Measurements from ENCODE around the gene SAFB.

DNA sequence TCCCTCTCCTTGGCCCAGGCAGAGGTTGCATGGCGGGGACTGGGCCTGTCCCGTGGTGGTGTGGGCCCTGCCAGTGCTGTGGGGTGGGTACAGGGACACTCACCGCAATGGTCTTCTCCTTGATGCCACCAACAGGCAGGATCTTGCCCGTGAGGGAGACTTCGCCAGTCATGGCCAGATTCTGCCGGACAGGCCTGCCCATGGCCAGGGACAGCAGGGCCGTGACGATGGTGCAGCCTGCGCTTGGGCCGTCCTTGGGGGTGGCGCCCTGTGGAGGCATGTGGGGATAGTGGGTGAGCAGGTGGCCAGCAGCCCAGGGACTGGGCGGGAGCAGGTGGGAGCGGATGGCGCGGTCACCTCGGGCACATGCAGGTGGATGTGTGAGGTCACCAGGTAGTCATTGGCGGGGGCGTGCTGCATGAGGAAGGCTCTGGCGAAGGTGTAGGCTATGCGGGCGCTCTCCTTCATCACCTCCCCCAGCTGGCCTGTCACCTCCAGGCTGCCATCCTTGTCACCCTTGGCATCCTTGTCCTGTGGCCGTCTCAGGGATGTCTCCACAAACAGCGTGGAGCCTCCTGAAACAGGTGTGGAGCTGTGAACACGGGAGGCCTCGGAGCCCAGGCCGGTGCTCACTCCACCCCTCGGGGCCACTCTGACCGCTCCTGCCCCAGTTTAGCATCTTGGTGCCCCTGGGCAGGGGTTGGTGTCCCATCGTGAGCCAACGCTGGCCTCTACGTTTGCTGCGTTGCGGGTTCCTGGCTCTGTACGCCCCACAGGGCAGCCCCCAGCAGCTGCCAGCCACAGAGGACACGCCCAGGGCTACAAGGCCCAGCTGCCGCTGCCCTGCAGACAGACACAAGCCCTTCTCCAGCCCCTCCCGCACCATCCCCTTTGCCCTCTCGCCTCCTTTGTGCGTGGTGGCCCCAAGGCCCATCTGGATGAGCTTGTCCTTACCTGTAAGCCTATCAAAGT lies 70.6 kb downstream of the SAFB start:
- no peak for TF ChIP-seq POLR2A (IDR thresholded peaks at IDR 0.05)
- TF ChIP-seq, protein P1, sequence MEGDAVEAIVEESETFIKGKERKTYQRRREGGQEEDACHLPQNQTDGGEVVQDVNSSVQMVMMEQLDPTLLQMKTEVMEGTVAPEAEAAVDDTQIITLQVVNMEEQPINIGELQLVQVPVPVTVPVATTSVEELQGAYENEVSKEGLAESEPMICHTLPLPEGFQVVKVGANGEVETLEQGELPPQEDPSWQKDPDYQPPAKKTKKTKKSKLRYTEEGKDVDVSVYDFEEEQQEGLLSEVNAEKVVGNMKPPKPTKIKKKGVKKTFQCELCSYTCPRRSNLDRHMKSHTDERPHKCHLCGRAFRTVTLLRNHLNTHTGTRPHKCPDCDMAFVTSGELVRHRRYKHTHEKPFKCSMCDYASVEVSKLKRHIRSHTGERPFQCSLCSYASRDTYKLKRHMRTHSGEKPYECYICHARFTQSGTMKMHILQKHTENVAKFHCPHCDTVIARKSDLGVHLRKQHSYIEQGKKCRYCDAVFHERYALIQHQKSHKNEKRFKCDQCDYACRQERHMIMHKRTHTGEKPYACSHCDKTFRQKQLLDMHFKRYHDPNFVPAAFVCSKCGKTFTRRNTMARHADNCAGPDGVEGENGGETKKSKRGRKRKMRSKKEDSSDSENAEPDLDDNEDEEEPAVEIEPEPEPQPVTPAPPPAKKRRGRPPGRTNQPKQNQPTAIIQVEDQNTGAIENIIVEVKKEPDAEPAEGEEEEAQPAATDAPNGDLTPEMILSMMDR (IDR thresholded peaks at IDR 0.05), result no peak
